Measurements from ENCODE around the gene MYLIP.
A peak's percentile ranks its signal among the peaks of the same experiment; 100 is the strongest.

MYLIP gene

DNA sequence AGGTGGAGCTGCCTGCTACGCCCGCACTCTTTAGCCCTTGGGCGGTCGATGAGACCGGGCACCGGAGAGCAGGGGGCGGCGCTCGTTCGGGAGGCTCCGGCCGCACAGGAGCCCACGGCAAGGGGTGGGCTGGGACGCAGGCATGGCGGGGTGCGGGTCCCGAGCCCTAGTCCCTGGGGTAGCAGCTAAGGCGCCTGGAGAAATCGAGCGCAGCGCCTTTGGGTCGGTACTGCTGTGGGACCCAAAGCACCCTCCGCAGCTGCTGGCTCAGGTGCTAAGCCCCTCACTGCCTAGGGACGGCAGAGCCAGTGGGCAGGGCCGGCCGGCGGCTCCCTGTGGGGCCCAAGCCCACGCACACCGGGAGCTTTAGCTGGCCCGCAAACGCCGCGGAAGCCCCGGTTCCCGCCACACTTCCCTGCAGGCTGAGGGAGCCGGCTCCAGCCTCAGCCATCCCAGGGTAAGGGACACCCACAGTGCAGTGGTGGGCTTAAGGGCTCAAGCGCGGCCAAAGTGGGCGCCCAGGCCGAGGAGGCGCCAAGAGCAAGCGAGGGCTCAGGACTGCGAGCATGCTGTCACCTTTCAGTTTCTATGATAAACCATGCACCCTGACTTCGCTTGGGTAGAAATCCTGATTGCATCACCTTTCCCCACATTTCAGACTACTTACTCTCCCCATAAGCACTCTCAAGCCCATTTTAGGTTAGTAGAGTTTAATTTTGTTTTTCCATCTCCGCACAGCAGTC, 52.0 kb downstream of the MYLIP start:
- H3K27me3 ChIP-seq (ENCODE audit: low read length) = no peaks in the 10 kb centered on the region
- H2AFZ ChIP-seq (ENCODE audit: low read depth, low read length, severe bottlenecking) = no peak overlapping the region
- no peaks in the 10 kb centered on the region for H4K20me1 ChIP-seq (ENCODE audit: low read depth, low read length)
- H3K79me2 ChIP-seq (ENCODE audit: insufficient read depth, low read length) = no peaks in the 10 kb centered on the region
- H3K9ac ChIP-seq (ENCODE audit: low read length) = no peak overlapping the region
- no peaks in the 10 kb centered on the region for H3K36me3 ChIP-seq (ENCODE audit: low read length)
- H3K27ac ChIP-seq (ENCODE audit: low read depth, low read length) = no peak overlapping the region
- H3K4me3 ChIP-seq (ENCODE audit: insufficient read depth, low read length, poor library complexity, severe bottlenecking) = no peak overlapping the region
- H3K9me2 ChIP-seq (replicated peaks; ENCODE audit: insufficient read depth, low read length) = no peaks in the 10 kb centered on the region
- H3F3A ChIP-seq (ENCODE audit: insufficient read depth) = no peaks in the 10 kb centered on the region
- no peak for TF ChIP-seq EZH2phosphoT487 (conservative IDR thresholded peaks at IDR 0.05; ENCODE audit: low read length)
- TF ChIP-seq CTCF (IDR thresholded peaks at IDR 0.05; ENCODE audit: insufficient read depth, low read length, poor library complexity, severe bottlenecking) = no peak
- no peak overlapping the region for H3K4me2 ChIP-seq (ENCODE audit: low read depth, low read length, poor library complexity, severe bottlenecking)
- no peaks in the 10 kb centered on the region for H3K9me3 ChIP-seq (ENCODE audit: insufficient read depth, low read length)

- no peak overlapping the region for H3K9ac ChIP-seq (ENCODE audit: low read length)
- H3K36me3 ChIP-seq (ENCODE audit: low read length) = no peaks in the 10 kb centered on the region
These were observed 52.8 kb downstream of the MYLIP start for GRCh38 chr6:16181439-16182297.

DNA sequence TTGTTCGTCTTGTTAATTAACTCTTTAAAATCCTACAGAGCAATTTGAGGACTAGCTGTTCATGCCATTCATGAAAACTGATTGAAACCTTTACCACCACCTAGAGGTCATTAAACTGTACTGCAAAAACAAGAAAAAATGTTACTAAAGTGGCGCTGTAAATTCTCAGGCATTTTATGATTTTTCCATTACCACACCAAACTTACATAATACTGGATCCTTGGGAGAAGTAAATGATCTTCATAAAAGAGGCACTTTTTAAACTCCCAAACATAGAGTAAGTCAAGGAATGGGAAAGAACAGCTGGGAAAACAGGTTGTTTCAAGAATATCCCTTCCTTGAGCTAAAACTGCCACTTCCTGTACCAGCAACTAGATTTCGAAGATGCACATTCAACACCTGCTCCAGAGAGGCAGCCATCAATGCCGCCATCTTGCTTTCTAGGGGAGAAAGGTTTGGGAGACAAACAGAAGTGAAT, 54.3 kb downstream of the MYLIP start:
- Histone ChIP-seq H3K36me3 (ENCODE audit: low read length) (no peaks in the 10 kb centered on the region), H3K27ac (ENCODE audit: low read depth, low read length) (no peak overlapping the region), H3K9me2 (replicated peaks; ENCODE audit: insufficient read depth, low read length) (no peaks in the 10 kb centered on the region), H3F3A (ENCODE audit: insufficient read depth) (no peaks in the 10 kb centered on the region), H4K20me1 (ENCODE audit: low read depth, low read length) (no peaks in the 10 kb centered on the region), H3K79me2 (ENCODE audit: insufficient read depth, low read length) (no peaks in the 10 kb centered on the region), H3K4me2 (ENCODE audit: low read depth, low read length, poor library complexity, severe bottlenecking) (peak overlapping the region; percentile 34), H3K4me3 (ENCODE audit: insufficient read depth, low read length, poor library complexity, severe bottlenecking) (no peak overlapping the region), H3K9me3 (ENCODE audit: insufficient read depth, low read length) (no peaks in the 10 kb centered on the region), H3K9ac (ENCODE audit: low read length) (no peak overlapping the region), H3K27me3 (ENCODE audit: low read length) (no peaks in the 10 kb centered on the region), H2AFZ (ENCODE audit: low read depth, low read length, severe bottlenecking) (peak overlapping the region; percentile 70)
- no peak for TF ChIP-seq EZH2phosphoT487 (conservative IDR thresholded peaks at IDR 0.05; ENCODE audit: low read length)
- TF ChIP-seq CTCF (IDR thresholded peaks at IDR 0.05; ENCODE audit: insufficient read depth, low read length, poor library complexity, severe bottlenecking) = peak; percentile 97

More at GRCh38 chr6:16181439-16182297, 52.8 kb downstream of the MYLIP start:
- Histone ChIP-seq H3K79me2 (ENCODE audit: insufficient read depth, low read length) (no peaks in the 10 kb centered on the region), H2AFZ (ENCODE audit: low read depth, low read length, severe bottlenecking) (no peak overlapping the region), H3F3A (ENCODE audit: insufficient read depth) (no peaks in the 10 kb centered on the region), H3K4me2 (ENCODE audit: low read depth, low read length, poor library complexity, severe bottlenecking) (no peak overlapping the region), H4K20me1 (ENCODE audit: low read depth, low read length) (no peaks in the 10 kb centered on the region), H3K9me2 (replicated peaks; ENCODE audit: insufficient read depth, low read length) (no peaks in the 10 kb centered on the region), H3K4me3 (ENCODE audit: insufficient read depth, low read length, poor library complexity, severe bottlenecking) (no peak overlapping the region), H3K9me3 (ENCODE audit: insufficient read depth, low read length) (no peaks in the 10 kb centered on the region), H3K27me3 (ENCODE audit: low read length) (no peaks in the 10 kb centered on the region), H3K27ac (ENCODE audit: low read depth, low read length) (no peak overlapping the region)
- no peak for TF ChIP-seq EZH2phosphoT487 (conservative IDR thresholded peaks at IDR 0.05; ENCODE audit: low read length)
- TF ChIP-seq CTCF (IDR thresholded peaks at IDR 0.05; ENCODE audit: insufficient read depth, low read length, poor library complexity, severe bottlenecking) = no peak
